Measurements from ENCODE around the gene ATP2B1. TPM values are rescaled to one million over a fixed set of nuclear protein-coding genes. Genes with fewer than 3 reads are reported as not detected.

Gene ATP2B1
- total RNA-seq, 1 donor from 2014 or later, result 34.5 TPM

DNA sequence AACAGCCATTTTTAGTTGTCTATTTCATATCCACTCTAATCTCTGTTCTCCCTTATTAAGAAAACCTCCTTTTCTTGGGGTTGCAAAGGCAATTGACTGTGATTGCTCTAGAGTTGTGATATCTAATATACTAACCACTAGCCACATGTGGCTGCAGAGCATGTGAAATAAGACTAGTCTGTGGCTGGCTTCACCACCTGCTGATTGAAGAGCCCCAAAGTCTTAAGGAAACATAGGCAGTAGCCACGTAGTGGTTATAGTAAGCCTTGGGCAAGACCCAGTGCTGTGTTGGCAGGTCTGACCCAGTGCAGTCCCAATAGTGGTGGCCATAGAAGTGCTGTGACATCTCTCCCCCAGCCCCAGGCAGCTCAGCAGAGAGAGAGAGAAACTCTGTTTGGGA, 28.4 kb upstream of the ATP2B1 start:
- TF ChIP-seq, protein P1, sequence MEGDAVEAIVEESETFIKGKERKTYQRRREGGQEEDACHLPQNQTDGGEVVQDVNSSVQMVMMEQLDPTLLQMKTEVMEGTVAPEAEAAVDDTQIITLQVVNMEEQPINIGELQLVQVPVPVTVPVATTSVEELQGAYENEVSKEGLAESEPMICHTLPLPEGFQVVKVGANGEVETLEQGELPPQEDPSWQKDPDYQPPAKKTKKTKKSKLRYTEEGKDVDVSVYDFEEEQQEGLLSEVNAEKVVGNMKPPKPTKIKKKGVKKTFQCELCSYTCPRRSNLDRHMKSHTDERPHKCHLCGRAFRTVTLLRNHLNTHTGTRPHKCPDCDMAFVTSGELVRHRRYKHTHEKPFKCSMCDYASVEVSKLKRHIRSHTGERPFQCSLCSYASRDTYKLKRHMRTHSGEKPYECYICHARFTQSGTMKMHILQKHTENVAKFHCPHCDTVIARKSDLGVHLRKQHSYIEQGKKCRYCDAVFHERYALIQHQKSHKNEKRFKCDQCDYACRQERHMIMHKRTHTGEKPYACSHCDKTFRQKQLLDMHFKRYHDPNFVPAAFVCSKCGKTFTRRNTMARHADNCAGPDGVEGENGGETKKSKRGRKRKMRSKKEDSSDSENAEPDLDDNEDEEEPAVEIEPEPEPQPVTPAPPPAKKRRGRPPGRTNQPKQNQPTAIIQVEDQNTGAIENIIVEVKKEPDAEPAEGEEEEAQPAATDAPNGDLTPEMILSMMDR (IDR thresholded peaks at IDR 0.05), result no peak
- no peak overlapping the region for H3K27ac ChIP-seq
- DNase-seq (no peak), ATAC-seq (no peak)
- no peaks in the 10 kb centered on the region for H3K36me3 ChIP-seq
- intact Hi-C loops (cut with DNase I), result no loop called here
- H3K27me3 ChIP-seq (ENCODE audit: low read depth), result no peaks in the 10 kb centered on the region
- no peak overlapping the region for H3K4me3 ChIP-seq
- peaks cover 13% of the 10 kb centered on the region for H3K9me3 ChIP-seq
- peaks cover 5% of the 10 kb centered on the region for H3K4me1 ChIP-seq

DNA sequence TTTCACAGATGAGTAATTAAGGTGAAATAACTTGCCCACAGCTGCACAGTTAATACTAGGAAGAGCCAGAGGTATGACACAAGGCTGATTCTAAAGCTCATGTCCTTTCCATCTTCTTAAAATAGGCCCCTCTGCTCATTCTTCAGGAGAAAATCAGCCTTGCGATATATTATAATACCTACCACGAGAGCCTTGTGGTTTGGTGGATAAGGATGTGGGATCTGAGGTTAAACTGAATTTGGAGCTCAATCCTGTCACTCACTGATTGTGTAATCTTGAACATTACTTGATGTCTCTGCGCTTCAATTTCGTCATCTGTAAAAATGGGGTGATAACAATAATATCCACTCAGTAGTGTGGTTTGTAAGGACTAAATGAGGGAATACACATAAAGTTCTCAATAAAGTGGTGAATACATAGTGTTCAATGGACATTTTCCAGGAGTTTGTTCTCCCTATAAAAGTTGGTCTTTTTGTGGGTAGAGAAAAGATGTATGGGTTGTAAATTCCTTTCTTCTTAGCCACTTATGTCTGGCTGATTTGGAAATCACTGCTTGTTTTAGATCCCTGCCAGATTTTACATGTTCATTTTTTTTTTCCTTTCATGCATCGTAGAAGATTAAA, 25.1 kb upstream of the ATP2B1 start:
- ATAC-seq (no peak), DNase-seq (no peak)
- Histone ChIP-seq H3K36me3 (no peaks in the 10 kb centered on the region), H3K9me3 (no peaks in the 10 kb centered on the region), H3K4me3 (no peak overlapping the region), H3K27me3 (ENCODE audit: low read depth) (no peaks in the 10 kb centered on the region), H3K27ac (no peak overlapping the region), H3K4me1 (peaks cover 5% of the 10 kb centered on the region)
- TF ChIP-seq, protein P1 (IDR thresholded peaks at IDR 0.05), result no peak
- intact Hi-C loops (cut with DNase I), result no loop called here

DNA sequence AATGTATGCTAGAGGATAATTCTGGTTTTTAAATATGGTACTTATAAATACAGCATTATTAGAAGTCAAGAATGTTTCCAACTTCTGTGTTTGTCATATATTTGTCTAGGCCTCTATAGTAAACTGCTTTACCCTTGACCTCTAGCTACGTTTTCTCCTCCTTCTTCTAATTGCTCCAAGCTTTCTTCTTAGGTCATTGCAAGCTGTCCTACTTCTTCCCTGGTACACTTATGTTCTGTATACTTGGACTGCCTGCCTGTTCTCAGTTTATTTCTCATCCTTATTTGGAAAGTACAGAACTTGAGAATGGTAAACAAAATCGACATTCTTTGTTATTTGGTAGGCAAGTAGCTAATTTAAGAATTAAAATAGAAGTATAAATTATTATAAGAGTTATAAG, 23.9 kb upstream of the ATP2B1 start:
- intact Hi-C loops (cut with DNase I), result no loop called here
- no peak for ATAC-seq
- no peak overlapping the region for H3K27ac ChIP-seq

DNA sequence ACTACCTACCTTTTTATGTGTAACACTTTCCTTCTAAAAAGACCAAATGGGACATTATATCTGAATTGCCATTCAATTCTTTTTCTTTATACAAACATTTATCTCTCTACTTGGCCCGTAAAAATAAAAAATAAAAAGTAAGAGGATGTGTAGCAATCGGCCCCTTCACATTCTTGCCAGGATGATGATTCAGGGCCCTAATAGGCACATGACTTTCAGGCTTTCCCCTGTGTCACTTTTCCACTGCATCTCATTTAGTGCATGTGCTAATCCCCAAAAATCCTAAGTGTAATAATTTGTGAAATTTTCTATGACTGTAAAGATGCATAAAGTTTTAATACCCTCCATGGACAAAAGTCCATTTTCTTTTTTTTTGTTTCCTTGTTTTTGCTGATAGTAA, 23.0 kb upstream of the ATP2B1 start:
- ATAC-seq, result no peak
- DNase-seq, result no peak
- no peaks in the 10 kb centered on the region for H3K36me3 ChIP-seq
- intact Hi-C loops (cut with DNase I), result no loop called here
- H3K4me1 ChIP-seq, result peaks cover 5% of the 10 kb centered on the region
- H3K4me3 ChIP-seq, result no peak overlapping the region
- H3K9me3 ChIP-seq, result no peaks in the 10 kb centered on the region
- no peaks in the 10 kb centered on the region for H3K27me3 ChIP-seq (ENCODE audit: low read depth)
- no peak overlapping the region for H3K27ac ChIP-seq
- TF ChIP-seq, protein P1 (IDR thresholded peaks at IDR 0.05), result no peak

More for the DNA sequence above, 23.9 kb upstream of the ATP2B1 start:
- TF ChIP-seq, protein P1 (IDR thresholded peaks at IDR 0.05), result no peak
- H3K27me3 ChIP-seq (ENCODE audit: low read depth), result no peaks in the 10 kb centered on the region
- H3K4me1 ChIP-seq, result peaks cover 5% of the 10 kb centered on the region
- H3K4me3 ChIP-seq, result no peak overlapping the region
- H3K9me3 ChIP-seq, result no peaks in the 10 kb centered on the region
- no peak for DNase-seq
- H3K36me3 ChIP-seq, result no peaks in the 10 kb centered on the region

DNA sequence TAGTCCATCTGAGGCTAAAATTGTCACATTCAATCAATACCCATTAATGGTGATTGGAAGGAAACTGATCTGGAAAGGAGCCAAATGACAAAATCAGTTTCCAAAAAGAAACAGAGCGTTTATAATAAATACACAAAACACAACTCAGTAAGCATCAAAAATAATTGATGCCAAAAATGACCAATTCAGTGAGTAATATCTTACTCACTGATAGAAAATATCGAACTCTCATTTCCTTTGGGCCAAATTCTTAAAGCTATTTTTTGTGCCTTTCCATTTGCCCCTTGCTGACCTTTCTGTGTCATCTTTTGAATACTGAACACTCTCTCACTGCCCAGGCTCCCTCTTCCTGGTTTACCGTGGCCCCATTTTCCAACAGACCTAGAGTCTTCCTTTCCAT, 22.5 kb upstream of the ATP2B1 start:
- Histone ChIP-seq H3K27me3 (ENCODE audit: low read depth) (no peaks in the 10 kb centered on the region), H3K27ac (no peak overlapping the region), H3K36me3 (no peaks in the 10 kb centered on the region), H3K4me1 (peaks cover 5% of the 10 kb centered on the region), H3K4me3 (no peak overlapping the region), H3K9me3 (no peaks in the 10 kb centered on the region)
- no peak for DNase-seq
- intact Hi-C loops (cut with DNase I), result no loop called here
- TF ChIP-seq, protein P1 (IDR thresholded peaks at IDR 0.05), result no peak
- no peak for ATAC-seq

All from lower lobe of right lung (tissue), 2 donors.